CD4-positive, alpha-beta T cell treated with Interleukin-4 for 1 hour (primary cell): ENCODE data around the gene MYZAP.

Experiments
- DNase-seq, 2 donors: peaks; one replicate each; pipeline ENCODE4 v3.0.0-alpha.2; 2020 to 2022

Gene MYZAP

DNA sequence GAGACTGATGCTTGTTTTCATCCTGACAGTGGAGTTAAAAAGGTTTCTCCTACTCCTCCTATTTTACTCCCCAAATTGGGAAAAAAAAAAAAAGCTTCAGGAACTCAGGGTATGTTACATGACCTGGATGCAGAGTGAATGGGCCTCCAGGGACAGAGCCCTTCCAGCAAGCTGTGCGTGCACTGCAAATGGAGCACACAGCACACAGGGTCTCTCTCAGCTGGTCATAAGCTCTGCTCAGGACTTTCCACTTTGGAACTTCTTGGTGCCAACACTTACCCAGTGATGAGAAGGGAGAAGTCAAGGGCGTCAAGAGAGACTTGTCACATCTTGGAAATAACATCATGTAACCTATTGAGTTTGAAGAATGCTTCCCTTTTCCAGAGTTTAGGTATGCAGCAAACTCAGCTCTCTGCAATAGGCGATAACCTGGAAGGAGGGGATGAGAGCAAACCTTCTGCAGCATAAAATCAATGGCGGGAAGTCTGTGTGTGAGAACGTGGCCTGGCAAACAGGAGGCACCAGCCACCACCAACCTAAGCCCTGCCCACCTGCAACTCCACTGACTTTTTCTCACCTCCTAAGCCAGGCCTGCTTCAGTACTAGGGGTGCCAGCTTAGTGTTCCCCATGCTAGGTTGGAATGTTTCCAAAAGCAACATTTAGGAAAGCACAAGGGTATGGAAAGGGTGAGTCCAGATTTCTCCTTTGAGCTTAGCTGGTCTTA lies 39.8 kb downstream of the MYZAP start:
- no peak for DNase-seq

DNA sequence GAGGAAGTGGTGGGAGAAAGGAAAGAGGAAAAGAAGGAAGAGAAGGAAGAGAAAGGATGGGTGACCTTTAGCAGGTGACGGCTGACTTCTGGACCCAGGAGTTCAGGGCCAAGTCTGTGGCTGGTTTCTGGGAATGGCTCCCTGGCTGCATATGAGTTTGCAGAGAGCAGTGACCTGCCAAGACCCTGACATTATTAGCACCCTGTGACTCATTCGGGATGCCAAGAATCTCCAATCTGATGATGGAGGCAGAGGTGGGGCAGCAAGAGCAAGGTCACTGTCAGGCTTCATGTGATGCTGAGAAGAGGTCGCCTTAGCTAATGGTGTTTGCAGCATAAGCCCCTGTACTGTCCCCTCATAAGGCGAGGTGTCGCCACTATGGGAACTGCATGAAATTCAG lies 42.6 kb downstream of the MYZAP start:
- no peak for DNase-seq

DNA sequence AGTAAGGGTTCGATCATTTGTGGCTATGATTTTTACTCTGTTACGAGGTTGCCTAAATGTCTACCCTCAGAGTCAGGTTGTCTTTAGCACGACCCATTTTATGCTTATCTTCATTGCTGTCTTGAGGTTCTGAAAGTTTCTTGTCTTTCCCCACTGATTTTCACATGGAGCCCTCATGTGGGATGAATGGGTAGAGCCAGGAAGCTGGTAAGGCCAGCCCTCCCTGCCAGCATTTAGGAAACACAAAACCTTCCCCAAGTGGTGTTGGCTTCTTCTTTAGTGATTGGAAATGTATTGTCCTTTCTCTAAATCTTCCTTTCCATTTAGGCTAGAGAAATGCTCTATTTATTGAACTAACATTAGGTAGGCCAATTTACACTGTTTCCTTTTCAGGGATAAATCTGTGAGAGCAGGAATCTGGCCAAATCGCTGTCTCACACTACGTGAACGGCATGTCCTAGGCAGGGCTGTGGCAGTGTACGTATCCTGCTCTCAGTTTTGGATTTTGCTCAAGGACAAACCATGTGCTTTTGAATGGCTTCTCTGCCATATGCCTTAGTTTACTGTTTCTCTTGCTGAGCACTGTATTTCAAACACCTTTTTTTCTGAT lies 43.7 kb downstream of the MYZAP start:
- no peak for DNase-seq

DNA sequence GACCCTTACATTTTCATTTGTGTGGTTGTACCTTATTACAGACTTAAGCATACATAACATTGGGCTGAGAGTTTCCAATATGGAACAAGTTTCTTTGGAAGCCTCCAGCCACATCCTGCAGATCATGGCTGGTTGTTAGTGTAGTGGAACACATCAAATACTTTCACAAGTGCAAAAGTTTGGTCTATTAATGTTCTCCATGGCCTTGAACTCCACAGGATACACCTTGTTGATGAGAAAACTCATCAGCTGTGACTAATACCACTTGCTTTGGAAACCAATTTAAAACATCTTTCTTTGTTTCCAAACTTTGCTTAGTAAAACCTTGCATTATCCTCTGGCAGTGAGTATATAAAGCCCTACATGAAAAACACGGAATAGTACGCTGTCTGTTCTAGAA lies 46.1 kb downstream of the MYZAP start:
- no peak for DNase-seq

DNA sequence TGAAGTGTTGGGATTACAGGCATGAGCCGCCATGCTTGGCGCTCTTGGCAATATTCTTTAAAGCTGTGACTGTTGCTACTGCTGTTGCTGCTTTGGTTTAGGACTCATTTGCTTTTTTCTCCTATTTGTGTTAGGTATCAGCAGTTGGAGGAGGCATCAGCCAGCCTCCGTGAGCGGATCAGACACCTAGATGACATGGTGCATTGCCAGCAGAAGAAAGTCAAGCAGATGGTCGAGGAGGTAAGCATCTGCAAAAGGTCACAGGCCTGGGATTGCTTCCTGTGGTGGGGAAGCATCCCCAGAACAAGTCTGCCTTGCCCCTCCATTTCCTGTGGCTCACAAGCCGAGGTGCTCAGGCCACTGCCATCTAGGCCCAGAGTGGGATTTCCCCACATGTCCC lies 47.6 kb downstream of the MYZAP start:
- DNase-seq = no peak

DNA sequence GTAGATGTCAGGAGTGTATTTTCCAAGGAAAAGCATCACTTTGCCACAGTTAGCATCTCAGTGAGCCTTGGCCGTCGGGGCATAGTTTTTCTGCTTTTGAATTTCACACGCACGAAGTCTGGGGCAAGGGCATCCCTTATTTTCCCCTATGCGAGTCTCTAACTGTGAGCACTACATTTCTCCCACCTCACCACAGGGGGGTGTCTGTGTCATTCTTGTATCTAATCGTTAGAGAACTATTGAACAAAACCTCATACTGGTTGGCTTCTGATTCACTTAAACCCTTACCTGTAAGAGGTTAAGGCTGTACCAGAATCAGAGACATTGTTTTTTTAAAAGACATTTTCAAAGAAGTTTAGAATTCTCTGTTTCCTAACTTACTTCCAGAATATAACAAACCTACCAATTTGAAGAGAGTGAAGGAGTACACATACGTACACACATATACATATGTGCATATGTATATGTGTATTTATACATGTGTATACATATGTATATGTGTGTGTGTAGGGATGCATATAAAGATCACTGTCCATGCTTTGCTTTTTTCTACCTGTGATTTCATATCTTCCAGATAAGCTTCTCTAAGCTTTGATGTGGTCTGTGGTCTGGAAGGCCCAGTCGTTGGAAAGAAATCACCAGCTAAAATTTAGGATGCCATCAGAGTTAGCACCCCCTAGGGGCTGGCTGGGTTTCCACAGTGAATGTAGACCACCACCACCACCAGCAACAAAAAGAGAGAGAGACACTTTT lies 49.4 kb downstream of the MYZAP start:
- peak in 1 of 2 donors; percentile 12 for DNase-seq

DNA sequence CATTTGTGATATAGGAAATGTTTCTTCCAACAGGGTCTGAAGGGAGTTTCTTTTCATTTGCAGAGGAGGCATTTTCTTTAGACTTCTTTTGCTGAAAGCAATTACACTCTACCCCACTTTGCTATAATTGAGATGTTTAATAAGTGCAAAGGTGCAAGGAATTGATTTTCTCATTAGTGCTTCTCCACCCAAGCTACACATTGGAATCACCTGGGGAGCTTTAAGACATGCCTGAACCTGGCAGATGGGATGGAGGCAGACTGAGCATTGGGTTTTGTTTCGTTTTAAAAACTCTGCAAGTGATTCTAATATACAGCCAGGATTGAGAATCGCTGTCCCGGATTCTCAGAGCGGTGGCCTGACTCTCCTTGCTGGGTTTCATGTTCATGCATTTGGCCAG lies 52.1 kb downstream of the MYZAP start:
- no peak for DNase-seq

DNA sequence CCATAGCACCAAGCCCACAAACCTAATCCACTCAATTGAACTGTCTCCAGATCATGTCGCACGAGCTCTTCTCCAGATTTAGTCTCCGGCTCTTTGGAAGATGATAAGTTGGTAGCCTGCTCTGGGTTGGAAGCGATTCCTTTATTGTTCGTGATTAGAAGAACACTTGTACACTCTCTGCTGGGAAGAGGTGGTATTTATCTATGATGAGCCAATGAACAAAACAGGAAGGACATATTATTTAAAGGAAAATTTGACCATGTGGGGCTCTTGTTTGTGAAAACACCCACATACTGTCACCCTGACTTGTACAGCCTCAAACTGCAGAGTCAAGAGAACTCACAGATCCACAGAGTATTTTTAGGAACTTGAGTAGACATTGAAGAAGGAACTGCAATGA lies 54.4 kb downstream of the MYZAP start:
- no peak for DNase-seq

DNA sequence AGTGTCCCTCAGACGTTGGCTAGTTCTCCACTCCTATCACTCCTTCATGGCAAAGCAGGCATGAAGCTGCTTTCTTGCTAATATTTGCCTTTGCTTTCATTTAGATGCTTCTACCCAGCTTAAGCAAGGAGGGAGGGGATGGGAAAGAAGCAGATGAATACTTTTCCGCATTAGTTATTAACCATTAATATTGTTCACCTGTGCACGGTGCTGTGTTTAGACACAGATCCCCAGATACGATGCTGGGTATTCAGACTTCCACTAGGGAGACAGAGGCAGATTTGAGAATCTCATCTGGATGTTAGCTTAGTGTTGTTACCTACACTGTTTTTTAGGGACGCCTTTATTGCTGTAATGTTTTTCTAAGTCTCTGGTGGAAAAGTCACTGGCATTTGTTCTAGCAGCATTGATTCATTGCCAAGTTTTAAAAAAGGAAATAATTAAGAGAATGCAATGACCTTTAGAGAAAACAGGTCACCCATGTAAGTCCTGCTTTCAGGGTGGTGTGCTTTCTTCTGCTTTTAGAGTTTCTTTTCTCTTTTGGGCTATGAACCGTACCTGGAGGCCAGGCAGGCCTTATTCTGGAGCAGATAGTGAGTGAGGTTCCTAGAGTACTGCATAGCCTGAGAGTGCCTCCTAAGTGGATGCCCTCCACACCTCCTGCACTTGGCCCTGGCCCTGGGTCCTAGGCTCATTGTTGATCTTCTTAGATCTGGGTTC lies 55.5 kb downstream of the MYZAP start:
- DNase-seq = no peak

DNA sequence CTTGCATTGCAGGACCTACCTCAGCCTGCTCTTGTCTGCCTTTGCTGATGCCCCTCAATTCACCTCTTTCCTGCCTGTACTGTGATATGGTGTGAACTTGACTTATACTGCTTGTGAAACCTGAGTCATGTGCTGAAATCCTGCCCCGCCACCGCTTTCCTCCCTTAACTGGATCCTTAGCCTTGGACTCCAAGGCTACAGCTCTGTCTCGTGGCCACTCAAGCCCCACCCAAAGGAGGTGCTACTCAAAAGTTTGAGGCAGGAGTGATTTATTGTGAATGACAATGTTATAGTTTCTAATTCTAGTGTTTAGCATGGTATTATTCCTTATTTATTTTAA lies 56.1 kb downstream of the MYZAP start:
- DNase-seq = no peak

DNA sequence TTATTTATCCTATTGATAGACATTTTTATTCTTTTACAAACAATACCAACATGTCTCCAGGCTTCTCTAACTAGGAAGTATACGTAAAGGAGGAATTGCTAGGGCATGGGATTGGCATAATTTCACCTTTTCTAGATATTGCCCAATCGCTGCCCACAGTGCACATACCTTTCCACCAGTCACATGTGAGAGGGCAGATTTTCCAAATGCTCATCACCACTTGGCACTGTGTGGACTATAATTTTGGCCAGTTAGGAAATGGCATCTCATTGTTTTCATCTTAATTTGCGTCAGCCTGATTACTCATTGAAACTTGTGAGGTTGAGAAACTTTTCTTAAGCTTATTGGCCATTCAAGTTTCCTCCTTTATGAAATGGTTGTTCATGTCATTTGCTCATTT lies 57.4 kb downstream of the MYZAP start:
- DNase-seq = no peak

DNA sequence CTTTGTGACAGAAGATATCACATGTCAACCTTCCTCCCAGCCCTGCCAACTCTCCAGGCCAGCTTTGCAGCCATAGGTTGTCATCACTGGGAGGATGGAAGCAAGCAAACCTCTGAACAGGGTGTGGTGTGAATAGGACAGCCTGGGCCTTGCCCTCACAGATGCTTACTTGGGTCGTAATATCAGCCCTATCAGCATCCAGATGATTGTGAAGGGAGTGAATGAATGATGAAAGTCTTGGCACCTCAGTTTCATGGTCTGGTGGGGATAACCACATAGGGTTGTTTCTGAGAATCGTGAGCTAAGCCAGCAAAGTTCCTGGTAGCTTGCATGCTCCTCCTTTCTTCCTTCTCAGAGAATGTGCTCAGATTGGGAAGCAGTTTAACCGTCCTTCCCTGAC lies 59.7 kb downstream of the MYZAP start:
- no peak for DNase-seq

DNA sequence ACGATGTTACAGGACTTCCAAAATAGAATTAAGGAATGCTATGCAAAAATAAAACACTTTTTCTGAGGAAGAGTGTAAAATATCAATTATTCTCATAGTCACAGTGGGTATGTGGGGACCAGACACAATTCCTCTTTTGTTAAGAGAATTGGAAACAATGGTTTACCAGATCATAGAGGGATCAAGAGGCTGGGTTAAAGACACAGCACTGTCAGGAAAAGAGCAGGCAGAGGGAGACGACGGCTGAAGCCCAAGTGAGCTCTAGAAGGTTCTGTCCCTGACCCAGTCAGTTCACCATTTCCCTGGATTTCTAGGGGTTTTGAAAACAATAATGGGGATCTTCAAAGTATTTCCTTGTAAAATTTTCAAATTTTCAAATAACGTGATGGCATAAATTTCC lies 60.8 kb downstream of the MYZAP start:
- no peak for DNase-seq

DNA sequence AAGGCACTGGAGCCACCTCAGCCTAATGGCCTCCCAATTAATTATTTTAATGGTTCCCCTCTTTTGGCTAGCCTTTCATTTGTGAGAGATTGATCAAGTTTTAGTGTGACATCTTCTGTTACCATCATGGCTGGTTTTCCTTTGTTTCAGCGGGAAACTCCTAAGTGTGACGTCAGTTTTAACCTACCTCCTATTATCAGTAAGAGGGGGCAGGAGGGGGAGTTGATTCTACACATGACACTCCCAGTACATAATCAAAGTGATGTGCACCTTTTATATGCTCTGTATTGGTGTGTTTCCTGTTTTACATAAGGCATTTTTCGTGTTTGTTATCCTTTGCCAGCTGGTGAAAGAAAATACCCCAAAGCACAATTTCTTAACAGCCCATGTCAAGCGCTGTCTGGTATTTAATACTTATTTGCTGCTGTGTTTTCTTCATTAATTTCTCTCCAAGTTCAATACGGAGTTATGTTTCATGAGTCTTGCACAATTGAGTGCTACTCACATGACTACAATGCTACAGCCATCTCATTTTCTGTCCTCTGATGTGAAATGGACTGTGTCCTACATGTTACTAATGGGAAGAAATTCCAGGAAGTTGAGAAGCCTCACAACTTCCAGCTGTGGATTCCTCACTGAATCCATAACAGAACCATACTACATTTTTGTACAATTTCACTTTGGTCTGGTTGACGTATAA lies 62.6 kb downstream of the MYZAP start:
- DNase-seq = no peak

DNA sequence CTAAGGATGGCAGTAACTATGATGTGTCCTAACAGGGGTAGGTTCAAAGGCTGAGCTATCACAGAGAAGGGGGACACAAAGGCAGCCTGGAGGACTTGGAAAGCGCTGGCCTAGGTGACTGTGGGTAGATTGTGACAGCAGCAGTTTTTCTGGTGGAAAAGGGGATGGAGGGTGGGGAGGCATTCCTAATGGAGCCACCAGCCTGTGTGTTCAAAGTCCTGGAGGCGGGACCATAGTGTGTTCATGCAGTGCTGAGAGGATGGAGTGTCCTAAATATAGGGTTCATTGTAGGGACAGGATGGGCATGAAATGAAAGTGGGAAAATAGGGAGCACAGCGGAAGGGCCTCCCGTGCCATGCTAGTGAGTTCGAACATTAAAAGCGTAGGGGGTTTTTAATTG lies 63.3 kb downstream of the MYZAP start:
- DNase-seq = no peak

DNA sequence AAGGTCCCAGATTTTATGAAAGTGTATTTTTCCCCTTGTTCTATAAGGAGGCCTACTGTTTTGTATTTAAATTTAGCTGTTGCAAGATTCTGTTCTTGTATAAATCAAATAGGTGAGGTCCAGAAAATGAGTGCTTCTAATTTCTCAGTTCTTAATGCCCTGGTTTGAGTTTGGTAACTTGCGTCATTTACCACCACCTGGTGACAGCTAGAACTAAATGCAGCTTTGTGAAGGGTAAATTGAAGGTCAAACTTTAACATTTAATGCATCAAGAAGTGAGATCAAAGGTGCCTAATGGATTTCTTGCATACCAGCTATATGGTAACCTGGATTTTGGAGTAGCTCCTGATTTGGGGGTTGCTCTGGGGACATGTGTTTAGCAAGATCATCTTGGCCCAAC lies 64.1 kb downstream of the MYZAP start:
- DNase-seq = no peak

DNA sequence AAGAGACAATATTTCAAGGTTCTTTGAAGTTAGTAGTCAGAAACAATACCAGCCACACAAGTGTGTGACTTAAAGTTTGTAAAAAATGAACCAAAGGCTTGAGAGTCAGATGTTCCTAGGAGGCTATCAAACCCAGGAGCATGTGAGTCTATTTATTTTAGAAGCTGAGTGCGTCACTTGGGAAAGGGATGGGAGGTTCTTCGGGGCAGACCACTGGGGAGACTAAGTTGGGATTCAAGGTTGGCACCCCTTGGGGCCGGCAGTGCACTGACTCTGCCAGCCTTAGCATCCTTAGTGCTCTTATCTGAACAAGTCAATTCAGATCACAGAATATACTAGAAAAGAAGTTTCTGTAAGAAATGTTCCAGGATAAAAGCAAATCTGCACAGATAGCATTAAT lies 64.7 kb downstream of the MYZAP start:
- no peak for DNase-seq

DNA sequence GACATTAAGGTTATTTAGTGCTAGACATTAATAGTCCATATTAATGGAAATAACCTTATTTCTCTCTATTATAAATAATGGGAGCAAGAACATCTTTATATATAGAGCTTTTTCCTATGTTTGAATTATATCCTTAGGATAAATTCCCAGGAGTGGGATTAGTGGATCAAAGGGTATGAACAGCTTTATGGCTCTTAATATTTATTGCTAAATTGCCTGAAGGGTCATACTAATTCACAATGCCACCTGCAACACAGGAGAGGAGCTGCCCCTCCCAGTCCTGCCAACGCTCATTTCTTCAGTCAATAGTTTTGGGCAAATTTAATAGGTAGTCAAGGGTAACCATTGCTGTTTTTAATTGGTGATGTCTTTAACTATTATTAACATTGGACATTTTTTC lies 65.9 kb downstream of the MYZAP start:
- no peak for DNase-seq

DNA sequence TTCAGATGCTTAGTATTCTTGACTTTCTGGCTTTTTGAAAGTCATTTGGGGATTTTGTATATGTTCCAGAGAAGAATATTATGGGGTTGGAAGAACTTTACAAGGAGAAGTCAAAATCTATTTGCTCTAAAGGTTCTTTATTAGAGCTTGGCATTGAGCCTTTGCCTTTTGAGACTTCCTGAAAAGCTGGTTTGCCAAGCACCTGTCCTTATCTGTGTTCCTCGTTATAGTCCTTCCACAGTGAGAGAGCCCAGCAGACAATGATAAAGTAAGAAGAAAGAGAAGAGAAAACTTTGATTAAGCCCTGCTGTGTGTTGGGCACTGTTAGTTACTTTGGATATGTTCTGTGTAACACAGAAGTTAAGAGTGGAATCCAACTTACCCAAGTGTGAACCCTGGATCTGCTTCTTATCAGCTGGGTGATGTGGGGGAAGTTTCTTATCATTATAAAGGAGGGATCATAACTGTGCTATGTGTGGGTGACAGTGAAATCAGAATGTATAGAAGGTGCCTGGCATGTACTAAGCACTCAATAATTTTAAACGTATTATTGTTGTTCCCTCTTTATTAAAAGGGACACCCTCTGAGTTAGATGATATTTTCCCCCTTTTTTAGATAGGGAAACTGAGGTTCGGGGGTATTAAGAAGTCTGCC lies 70.5 kb downstream of the MYZAP start:
- DNase-seq = no peak

DNA sequence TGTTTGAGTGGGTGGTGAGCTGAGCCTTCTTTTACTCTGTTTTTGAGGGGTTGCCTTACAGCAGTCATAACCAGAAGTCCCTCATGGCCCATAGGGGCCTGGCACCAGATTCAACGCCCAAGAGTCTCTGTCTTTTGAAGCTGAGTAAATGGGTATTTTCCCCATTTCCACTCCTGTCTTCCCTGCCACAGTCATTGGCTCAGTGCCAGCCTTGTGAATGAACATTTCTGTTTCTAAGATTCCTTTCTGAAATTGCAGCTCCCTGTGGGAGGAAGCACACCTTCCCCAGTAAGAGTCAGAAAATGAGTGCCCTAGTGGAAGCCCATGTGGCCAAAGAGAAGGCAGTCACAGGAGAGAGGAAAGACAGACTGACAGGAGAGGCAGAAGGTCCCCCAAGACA lies 71.1 kb downstream of the MYZAP start:
- no peak for DNase-seq

DNA sequence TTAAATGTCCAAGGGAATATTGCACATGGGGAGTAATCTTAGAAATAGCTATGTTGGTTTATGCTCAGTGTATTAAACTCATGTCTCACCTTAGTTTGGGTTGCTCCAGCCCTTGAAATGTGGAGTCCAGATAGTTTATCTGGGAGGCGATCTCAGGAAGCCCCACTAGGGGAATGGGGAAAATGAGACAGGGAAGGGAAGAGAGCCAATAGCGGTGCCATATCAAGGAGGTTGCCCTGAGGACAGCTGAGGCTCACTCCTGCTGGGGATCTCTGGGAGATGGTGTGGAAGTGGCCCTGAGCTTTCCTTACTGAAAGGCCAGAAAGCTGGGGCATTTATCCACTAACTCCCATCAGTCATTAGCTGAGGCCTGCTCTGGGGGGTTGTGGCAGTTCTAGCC lies 71.6 kb downstream of the MYZAP start:
- DNase-seq = no peak

DNA sequence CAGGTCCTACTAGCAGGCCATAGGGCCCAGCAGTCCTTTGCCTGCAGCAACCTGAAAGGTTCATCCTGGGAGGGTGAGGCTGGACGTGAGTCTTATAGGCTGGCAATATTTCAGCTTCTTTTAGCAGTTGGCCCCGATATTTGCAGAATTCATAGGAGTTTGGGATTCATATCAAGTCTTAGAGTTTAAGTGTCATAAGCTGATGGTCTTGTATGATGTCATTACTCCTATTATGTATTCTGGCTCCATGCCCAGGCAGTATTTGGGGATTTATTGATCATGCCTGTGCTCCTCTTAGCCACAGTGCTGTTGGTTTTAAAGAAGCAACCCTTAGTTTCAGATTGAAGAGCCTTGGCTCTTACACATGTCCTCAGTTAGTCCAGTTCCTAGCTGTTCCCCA lies 73.5 kb downstream of the MYZAP start:
- DNase-seq = no peak

DNA sequence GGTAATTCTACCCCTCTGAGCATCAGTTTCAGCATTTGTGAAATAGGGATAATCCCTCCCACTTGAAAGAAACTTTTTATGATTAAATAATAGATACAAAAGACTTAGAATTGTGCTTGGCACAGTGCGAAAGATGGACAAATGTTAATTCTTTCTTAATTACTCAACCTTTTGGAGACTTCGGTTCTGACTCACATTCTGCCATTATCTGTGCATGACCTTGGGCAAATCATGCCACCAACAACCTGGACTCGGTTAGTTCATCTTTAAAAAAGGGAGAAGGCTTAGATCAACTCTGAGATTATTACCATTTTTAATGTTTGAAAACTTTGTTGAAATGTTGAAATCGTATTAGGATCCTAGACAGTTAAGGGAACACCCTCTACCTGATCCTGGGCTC lies 74.2 kb downstream of the MYZAP start:
- DNase-seq = no peak
